HFFc6 (cell line): ENCODE data around the gene TGFA. TPM values are rescaled to one million over a fixed set of nuclear protein-coding genes. Genes with fewer than 3 reads are reported as not detected.

Source experiments
- DNase-seq: peaks from one replicate; pipeline ENCODE4 v3.0.0-alpha.2; 2018
- H3K27ac Mint-ChIP-seq: 2 replicates; pipeline ENCODE4 v1.8.0; 2020; ENCODE audit warnings: mild to moderate bottlenecking, mixed read lengths
- H3K27me3 Mint-ChIP-seq: 2 replicates; pipeline ENCODE4 v1.8.0; 2021; ENCODE audit warnings: mild to moderate bottlenecking, moderate library complexity, mixed read lengths; ENCODE audit not compliant: insufficient read depth
- H3K36me3 Mint-ChIP-seq: 2 replicates; pipeline ENCODE4 v1.8.0; 2021; ENCODE audit warnings: low read depth, mixed read lengths
- H3K4me1 Mint-ChIP-seq: 2 replicates; pipeline ENCODE4 v1.8.0; 2020; ENCODE audit warnings: low read depth, mixed read lengths
- H3K4me3 Mint-ChIP-seq: 2 replicates; pipeline ENCODE4 v1.8.0; 2020; ENCODE audit warnings: mild to moderate bottlenecking, moderate library complexity, mixed read lengths
- H3K9me3 Mint-ChIP-seq: 2 replicates; pipeline ENCODE4 v1.8.0; 2020; ENCODE audit warnings: mild to moderate bottlenecking, mixed read lengths
- CTCF ChIP-seq: fragments of 200-600 bp; sonication (generic); IDR thresholded peaks from 2 replicates; pipeline ENCODE4 v1.5.0; 2021; ENCODE audit warnings: antibody characterized with exemption, mild to moderate bottlenecking
- total RNA-seq, 6 experiments: library from RNA; stranded (reverse); fragmentation: NEBNext Ultra II Directional; extraction: Animal tissue kit (Norgen Biotek cat#: 25700); gene quantifications; 2 replicates in 1 of 6; 3 replicates in 5 of 6; pipeline ENCODE4 v1.2.3, GENCODE V29; 2021

TGFA gene
- total RNA-seq, 6 experiments from 2014 or later = 0.05 to 0.38 (median 0.26) TPM; not detected in 3

- Mint-ChIP-seq H3K4me1 (no peaks in the 10 kb centered on the region), H3K27me3 (peaks cover 29% of the 10 kb centered on the region), H3K27ac (no peak overlapping the region), H3K9me3 (no peaks in the 10 kb centered on the region), H3K4me3 (no peak overlapping the region), H3K36me3 (no peaks in the 10 kb centered on the region)
- no peak for TF ChIP-seq CTCF
- DNase-seq = no peak
Observed at GRCh38 chr2:70549064-70549710, 4.4 kb downstream of the TGFA start.

GRCh38 chr2:70548233-70548632, 5.4 kb downstream of the TGFA start:
- no peak overlapping the region for H3K4me3 Mint-ChIP-seq
- H3K36me3 Mint-ChIP-seq = no peaks in the 10 kb centered on the region
- H3K4me1 Mint-ChIP-seq = no peaks in the 10 kb centered on the region
- peaks cover 28% of the 10 kb centered on the region for H3K27me3 Mint-ChIP-seq
- no peak overlapping the region for H3K27ac Mint-ChIP-seq
- no peak for TF ChIP-seq CTCF
- no peaks in the 10 kb centered on the region for H3K9me3 Mint-ChIP-seq
- no peak for DNase-seq

GRCh38 chr2:70546885-70547284, 6.7 kb downstream of the TGFA start:
- Mint-ChIP-seq H3K36me3 (no peaks in the 10 kb centered on the region), H3K27ac (no peak overlapping the region), H3K4me1 (peaks cover 4% of the 10 kb centered on the region; the same call in 1 of the 2 replicates), H3K9me3 (no peaks in the 10 kb centered on the region), H3K4me3 (no peak overlapping the region), H3K27me3 (peaks cover 26% of the 10 kb centered on the region)
- DNase-seq = no peak
- no peak for TF ChIP-seq CTCF

- Mint-ChIP-seq H3K27me3 (peaks cover 27% of the 10 kb centered on the region), H3K4me3 (no peak overlapping the region), H3K9me3 (no peaks in the 10 kb centered on the region), H3K36me3 (no peaks in the 10 kb centered on the region), H3K27ac (no peak overlapping the region), H3K4me1 (peaks cover 9% of the 10 kb centered on the region)
- no peak for DNase-seq
- TF ChIP-seq CTCF = no peak
Observed at GRCh38 chr2:70546376-70546775, 7.2 kb downstream of the TGFA start.

GRCh38 chr2:70541481-70542020, 12.1 kb downstream of the TGFA start:
- TF ChIP-seq CTCF = no peak
- H3K4me1 Mint-ChIP-seq = peaks cover 12% of the 10 kb centered on the region
- no peaks in the 10 kb centered on the region for H3K36me3 Mint-ChIP-seq
- no peak overlapping the region for H3K27ac Mint-ChIP-seq
- DNase-seq = peak; percentile 35
- H3K9me3 Mint-ChIP-seq = peaks cover 10% of the 10 kb centered on the region
- no peak overlapping the region for H3K4me3 Mint-ChIP-seq
- peaks cover 30% of the 10 kb centered on the region for H3K27me3 Mint-ChIP-seq
